Neural progenitor cell (in vitro differentiated cells): Measurements from ENCODE around the gene MAEL. TPM values are rescaled to one million over a fixed set of nuclear protein-coding genes. Genes with fewer than 3 reads are reported as not detected.

ENCODE experiments used
- DNase-seq: peaks from one replicate; pipeline ENCODE4 v3.0.0-alpha.2; 2016; ENCODE audit warnings: low spot score
- H2AFZ ChIP-seq: fragments of 200-600 bp; sonication (generic); replicated peaks from 2 replicates; pipeline ENCODE4 v1.6.1; 2016; ENCODE audit warnings: antibody characterized with exemption
- H3F3A ChIP-seq: fragments of 200-600 bp; sonication (generic); 2 replicates; pipeline ENCODE4 v1.6.1; 2016; ENCODE audit warnings: antibody characterized with exemption, low read depth
- H3K27ac ChIP-seq: fragments of 200-600 bp; sonication (generic); 2 replicates; pipeline ENCODE4 v1.5.1; 2016; ENCODE audit warnings: mild to moderate bottlenecking
- H3K27me3 ChIP-seq: fragments of 200-600 bp; sonication (generic); 2 replicates; pipeline ENCODE4 v1.6.1; 2016; ENCODE audit warnings: mild to moderate bottlenecking, moderate library complexity
- H3K36me3 ChIP-seq: fragments of 200-600 bp; sonication (generic); 2 replicates; pipeline ENCODE4 v1.5.1; 2016
- H3K4me1 ChIP-seq: fragments of 200-600 bp; sonication (generic); 2 replicates; pipeline ENCODE4 v1.6.1; 2016; ENCODE audit warnings: mixed run types
- H3K4me2 ChIP-seq: fragments of 200-600 bp; sonication (generic); 2 replicates; pipeline ENCODE4 v1.6.1; 2016
- H3K4me3 ChIP-seq: fragments of 200-600 bp; sonication (generic); 2 replicates; pipeline ENCODE4 v1.5.1; 2016
- H3K79me2 ChIP-seq: fragments of 200-600 bp; sonication (generic); 2 replicates; pipeline ENCODE4 v1.6.1; 2016; ENCODE audit warnings: low read depth
- H3K9ac ChIP-seq: fragments of 200-600 bp; sonication (generic); 2 replicates; pipeline ENCODE4 v1.6.1; 2016
- H3K9me3 ChIP-seq: fragments of 200-600 bp; sonication (generic); 2 replicates; pipeline ENCODE4 v1.5.1; 2016; ENCODE audit warnings: low read depth
- H4K20me1 ChIP-seq: fragments of 200-600 bp; sonication (generic); 2 replicates; pipeline ENCODE4 v1.6.1; 2016; ENCODE audit warnings: low read depth
- H3K27ac Mint-ChIP-seq: 3 replicates; pipeline ENCODE4 v1.8.0; 2021; ENCODE audit warnings: mixed read lengths
- H3K27me3 Mint-ChIP-seq: 2 replicates; pipeline ENCODE4 v1.8.0; 2022; ENCODE audit warnings: low read depth, mild to moderate bottlenecking, inconsistent platforms, moderate library complexity, mixed read lengths; ENCODE audit not compliant: insufficient read depth
- H3K36me3 Mint-ChIP-seq: 3 replicates; pipeline ENCODE4 v1.8.0; 2021; ENCODE audit warnings: mixed read lengths
- H3K4me1 Mint-ChIP-seq: 3 replicates; pipeline ENCODE4 v1.8.0; 2021; ENCODE audit warnings: mixed read lengths
- H3K4me3 Mint-ChIP-seq: 3 replicates; pipeline ENCODE4 v1.8.0; 2021; ENCODE audit warnings: mild to moderate bottlenecking, moderate library complexity, mixed read lengths
- H3K9me3 Mint-ChIP-seq: 3 replicates; pipeline ENCODE4 v1.8.0; 2020; ENCODE audit warnings: mixed read lengths
- EZH2 ChIP-seq: fragments of 200-600 bp; sonication (generic); IDR thresholded peaks from 2 replicates; pipeline ENCODE4 v1.6.1; 2017; ENCODE audit warnings: antibody characterized with exemption, mild to moderate bottlenecking, moderate library complexity
- EZH2phosphoT487 ChIP-seq: fragments of 200-600 bp; sonication (generic); IDR thresholded peaks from 2 replicates; pipeline ENCODE4 v1.6.1; 2017; ENCODE audit warnings: antibody characterized with exemption
- total RNA-seq: library from RNA; depleted of rRNA; stranded (reverse); fragments of >200 nt; gene quantifications from 2 replicates; pipeline ENCODE4 v1.2.3, GENCODE V29; 2015; ENCODE audit warnings: low replicate concordance
- TF ChIP-seq, protein P1 (sequence below): fragments of 200-600 bp; sonication (generic); IDR thresholded peaks from 2 replicates; pipeline ENCODE4 v1.5.1; 2017; ENCODE audit warnings: antibody characterized with exemption, mild to moderate bottlenecking

MAEL gene
- total RNA-seq, 1 donor from 2014 or later, result not detected

DNA sequence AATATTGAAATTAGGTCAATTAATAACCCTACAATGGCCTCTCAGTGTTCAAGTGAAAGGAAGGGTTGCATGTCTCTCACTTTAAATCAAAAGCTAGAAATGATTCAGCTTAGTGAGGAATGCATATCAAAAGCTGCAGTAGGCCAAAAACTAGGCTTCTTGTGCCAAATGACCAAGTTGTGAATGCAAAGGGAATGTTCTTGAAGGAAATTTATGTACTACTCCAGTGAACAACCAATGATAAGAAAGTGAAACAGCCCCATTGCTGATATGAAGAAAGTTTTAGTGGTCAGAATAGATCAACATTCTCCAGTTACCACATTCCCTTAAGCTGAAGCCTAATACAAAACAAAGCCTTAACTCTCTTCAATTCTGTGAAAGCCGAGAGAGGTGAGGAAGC lies 10.0 kb downstream of the MAEL start:
- H3K4me3 ChIP-seq, result no peak overlapping the region

DNA sequence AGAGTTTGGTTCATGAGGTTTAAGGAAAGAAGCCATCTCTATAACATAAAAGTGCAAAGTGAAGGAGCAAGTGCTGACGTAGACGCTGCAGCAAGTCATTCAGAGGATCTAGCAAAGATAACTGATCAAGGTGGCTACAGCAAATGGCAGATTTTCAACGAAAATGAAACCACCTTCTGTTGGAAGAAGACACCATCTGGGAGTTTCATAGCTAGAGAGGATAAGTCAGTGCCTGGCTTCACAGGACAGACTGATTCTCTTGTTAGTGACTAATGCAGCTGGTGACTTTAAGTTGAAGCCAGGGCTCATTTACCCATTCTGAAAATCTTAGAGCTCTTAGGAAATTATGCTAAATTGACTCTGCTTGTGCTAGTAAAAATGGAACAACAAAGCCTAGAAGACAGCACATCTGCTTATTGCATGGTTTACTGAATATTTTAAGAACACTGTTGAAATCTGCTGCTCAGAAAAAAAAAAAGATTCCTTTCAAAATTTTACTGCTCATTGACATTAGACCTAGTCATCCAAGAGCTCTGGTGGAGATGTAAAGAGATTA lies 10.5 kb downstream of the MAEL start:
- Mint-ChIP-seq H3K4me3 (no peak overlapping the region), H3K27me3 (no peaks in the 10 kb centered on the region), H3K27ac (no peak overlapping the region), H3K36me3 (no peaks in the 10 kb centered on the region), H3K9me3 (peaks cover 6% of the 10 kb centered on the region), H3K4me1 (no peaks in the 10 kb centered on the region)
- H4K20me1 ChIP-seq, result no peaks in the 10 kb centered on the region
- no peak overlapping the region for H3K4me3 ChIP-seq
- no peaks in the 10 kb centered on the region for H3K79me2 ChIP-seq
- peak overlapping the region; percentile 95 for H2AFZ ChIP-seq
- no peaks in the 10 kb centered on the region for H3K27me3 ChIP-seq
- no peak overlapping the region for H3K4me2 ChIP-seq
- no peak for DNase-seq
- H3K4me1 ChIP-seq, result no peaks in the 10 kb centered on the region
- H3K27ac ChIP-seq, result no peak overlapping the region
- H3F3A ChIP-seq, result no peaks in the 10 kb centered on the region
- TF ChIP-seq EZH2phosphoT487, result no peak
- TF ChIP-seq, protein P1, sequence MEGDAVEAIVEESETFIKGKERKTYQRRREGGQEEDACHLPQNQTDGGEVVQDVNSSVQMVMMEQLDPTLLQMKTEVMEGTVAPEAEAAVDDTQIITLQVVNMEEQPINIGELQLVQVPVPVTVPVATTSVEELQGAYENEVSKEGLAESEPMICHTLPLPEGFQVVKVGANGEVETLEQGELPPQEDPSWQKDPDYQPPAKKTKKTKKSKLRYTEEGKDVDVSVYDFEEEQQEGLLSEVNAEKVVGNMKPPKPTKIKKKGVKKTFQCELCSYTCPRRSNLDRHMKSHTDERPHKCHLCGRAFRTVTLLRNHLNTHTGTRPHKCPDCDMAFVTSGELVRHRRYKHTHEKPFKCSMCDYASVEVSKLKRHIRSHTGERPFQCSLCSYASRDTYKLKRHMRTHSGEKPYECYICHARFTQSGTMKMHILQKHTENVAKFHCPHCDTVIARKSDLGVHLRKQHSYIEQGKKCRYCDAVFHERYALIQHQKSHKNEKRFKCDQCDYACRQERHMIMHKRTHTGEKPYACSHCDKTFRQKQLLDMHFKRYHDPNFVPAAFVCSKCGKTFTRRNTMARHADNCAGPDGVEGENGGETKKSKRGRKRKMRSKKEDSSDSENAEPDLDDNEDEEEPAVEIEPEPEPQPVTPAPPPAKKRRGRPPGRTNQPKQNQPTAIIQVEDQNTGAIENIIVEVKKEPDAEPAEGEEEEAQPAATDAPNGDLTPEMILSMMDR, result no peak
- TF ChIP-seq EZH2, result no peak
- no peaks in the 10 kb centered on the region for H3K36me3 ChIP-seq
- H3K9me3 ChIP-seq, result no peaks in the 10 kb centered on the region
- H3K9ac ChIP-seq, result no peak overlapping the region

More for the DNA sequence above, 10.0 kb downstream of the MAEL start:
- Mint-ChIP-seq H3K4me3 (no peak overlapping the region), H3K27me3 (no peaks in the 10 kb centered on the region), H3K36me3 (no peaks in the 10 kb centered on the region), H3K27ac (no peak overlapping the region), H3K4me1 (no peaks in the 10 kb centered on the region), H3K9me3 (peaks cover 6% of the 10 kb centered on the region)
- H3K27me3 ChIP-seq, result no peaks in the 10 kb centered on the region
- no peaks in the 10 kb centered on the region for H3K9me3 ChIP-seq
- TF ChIP-seq EZH2phosphoT487, result no peak
- no peak for TF ChIP-seq EZH2
- TF ChIP-seq, protein P1, result no peak
- no peaks in the 10 kb centered on the region for H4K20me1 ChIP-seq
- H3K27ac ChIP-seq, result no peak overlapping the region
- no peaks in the 10 kb centered on the region for H3K79me2 ChIP-seq
- no peaks in the 10 kb centered on the region for H3F3A ChIP-seq
- H3K4me1 ChIP-seq, result no peaks in the 10 kb centered on the region
- DNase-seq, result no peak
- no peak overlapping the region for H3K4me2 ChIP-seq
- peak overlapping the region; percentile 95 for H2AFZ ChIP-seq
- H3K9ac ChIP-seq, result no peak overlapping the region
- no peaks in the 10 kb centered on the region for H3K36me3 ChIP-seq

DNA sequence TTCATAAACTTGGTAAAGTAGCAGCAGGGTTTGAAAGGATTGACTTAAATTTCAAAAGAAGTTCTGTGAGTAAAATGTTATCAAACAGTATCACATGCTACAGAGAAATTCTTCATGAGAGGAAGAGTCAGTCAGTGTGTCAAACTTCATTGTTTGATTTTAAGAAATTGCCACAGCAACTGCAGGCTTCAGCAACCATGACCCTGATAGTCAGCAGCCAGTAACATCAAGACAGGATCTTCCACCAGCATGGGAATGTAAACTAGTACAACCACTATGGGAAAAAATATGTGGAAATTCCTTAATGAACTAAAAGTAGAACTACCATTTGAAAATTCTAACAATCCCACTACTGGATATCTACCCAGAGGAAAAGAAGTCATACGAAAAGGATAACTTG lies 11.5 kb downstream of the MAEL start:
- Histone ChIP-seq H3K9me3 (no peaks in the 10 kb centered on the region), H3F3A (no peaks in the 10 kb centered on the region), H3K4me2 (no peak overlapping the region), H3K79me2 (no peaks in the 10 kb centered on the region), H2AFZ (no peak overlapping the region), H4K20me1 (no peaks in the 10 kb centered on the region), H3K36me3 (no peaks in the 10 kb centered on the region), H3K9ac (no peak overlapping the region), H3K27ac (no peak overlapping the region), H3K4me3 (no peak overlapping the region), H3K27me3 (no peaks in the 10 kb centered on the region), H3K4me1 (no peaks in the 10 kb centered on the region)
- Mint-ChIP-seq H3K27me3 (no peaks in the 10 kb centered on the region), H3K4me3 (no peak overlapping the region), H3K36me3 (no peaks in the 10 kb centered on the region), H3K4me1 (no peaks in the 10 kb centered on the region), H3K9me3 (peaks cover 6% of the 10 kb centered on the region), H3K27ac (no peak overlapping the region)
- TF ChIP-seq, protein P1, result no peak
- TF ChIP-seq EZH2phosphoT487 (no peak), EZH2 (no peak)
- no peak for DNase-seq
